ENCODE results near the gene ZNF398.

The ZNF398 gene

GRCh38 chr7:149226840-149227494 is 79.7 kb downstream of the ZNF398 start:
- DNase-seq (ENCODE audit: low read depth), result no peak

DNA sequence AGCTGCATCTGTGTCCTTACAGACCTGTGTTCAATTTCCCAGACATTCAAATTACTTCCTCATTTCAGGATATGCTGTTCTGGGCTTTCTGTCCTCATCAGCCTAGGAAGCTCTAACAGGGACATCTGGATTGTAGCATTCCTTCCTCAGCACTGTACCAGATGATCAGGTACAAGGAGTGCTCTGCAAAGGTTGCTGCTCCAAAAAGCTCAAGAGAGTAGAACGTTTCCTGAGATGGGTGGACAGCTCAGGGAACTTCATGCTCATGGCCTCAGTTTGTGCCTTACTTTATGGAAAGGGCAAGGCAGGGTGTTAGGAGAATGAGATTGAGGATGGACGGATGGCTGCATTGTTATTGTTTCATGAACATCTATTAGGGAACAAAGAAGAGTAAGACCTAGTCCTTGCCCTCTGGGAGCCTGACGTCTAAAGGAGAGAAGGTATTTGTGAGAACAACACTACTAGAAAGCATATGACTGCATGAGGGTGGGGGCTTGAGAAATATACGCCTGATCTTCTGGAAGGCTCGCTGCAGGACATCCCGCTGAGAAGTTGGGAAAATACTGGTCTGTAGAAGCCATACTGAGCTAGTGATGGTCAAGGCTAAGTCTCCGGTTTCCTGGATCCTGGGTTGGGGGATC is 81.7 kb downstream of the ZNF398 start:
- DNase-seq (ENCODE audit: low read depth), result no peak

GRCh38 chr7:149229526-149229925 is 82.3 kb downstream of the ZNF398 start:
- DNase-seq (ENCODE audit: low read depth), result no peak

GRCh38 chr7:149232362-149232761 is 85.1 kb downstream of the ZNF398 start:
- no peak for DNase-seq (ENCODE audit: low read depth)
